H1 (cell line): ENCODE results near the gene OGFOD2. TPM values are rescaled to one million over a fixed set of nuclear protein-coding genes. Genes with fewer than 3 reads are reported as not detected.

Experiments used
- CTCF ChIA-PET: fragments of 300-600 bp; sonication (Branson Sonifier 250); formaldehyde crosslinking; loops from one replicate; lab custom pipeline; 2021; ENCODE audit not compliant: partially characterized antibody; lab: Charles Lee
- POLR2A ChIA-PET: fragments of 300-600 bp; sonication (Branson Sonifier 250); formaldehyde crosslinking; loops from one replicate; lab custom pipeline; 2021; ENCODE audit warnings: inconsistent platforms; ENCODE audit not compliant: partially characterized antibody; lab: Charles Lee
- DNase-seq, 2 experiments: peaks; one replicate each; pipeline versions ENCODE4 v3.0.0 to v3.0.0-alpha.2; 2010 to 2022; ENCODE audit warnings: low spot score in 2 of 2, low read depth in 1 of 2, mixed read lengths in 1 of 2
- FAIRE-seq: peaks from 2 replicates; lab custom pipeline; 2011; peaks lifted over from hg19 to GRCh38; lab: Jason Lieb, UNC
- H2AFZ ChIP-seq: 2 replicates; pipeline ENCODE4 v1.8.1; 2012; ENCODE audit warnings: low read length, inconsistent platforms
- H2AK5ac ChIP-seq: 2 replicates; pipeline ENCODE4 v1.6.1; 2013; ENCODE audit warnings: low read depth, low read length
- H2BK120ac ChIP-seq: replicated peaks from 2 replicates; pipeline ENCODE3; 2013; ENCODE audit warnings: low read depth, low read length, inconsistent platforms
- H2BK12ac ChIP-seq: 2 replicates; pipeline ENCODE4 v1.6.1; 2013; ENCODE audit warnings: low read depth, low read length
- H2BK15ac ChIP-seq: 2 replicates; pipeline ENCODE4 v1.6.1; 2013; ENCODE audit warnings: low read length
- H2BK20ac ChIP-seq: 2 replicates; pipeline ENCODE4 v1.6.1; 2013; ENCODE audit warnings: low read length
- H2BK5ac ChIP-seq: 2 replicates; pipeline ENCODE4 v1.6.1; 2013; ENCODE audit warnings: low read depth, low read length
- H3K14ac ChIP-seq: 2 replicates; pipeline ENCODE4 v1.6.1; 2013; ENCODE audit warnings: inconsistent platforms; ENCODE audit not compliant: insufficient read length
- H3K18ac ChIP-seq: 2 replicates; pipeline ENCODE4 v1.6.1; 2013; ENCODE audit warnings: low read length; ENCODE audit errors: extremely low read depth
- H3K23ac ChIP-seq: 2 replicates; pipeline ENCODE4 v1.6.1; 2013; ENCODE audit warnings: inconsistent platforms; ENCODE audit not compliant: insufficient read length
- H3K23me2 ChIP-seq: 2 replicates; pipeline ENCODE4 v1.6.1; 2013; ENCODE audit warnings: low read depth, low read length
- H3K27ac ChIP-seq: 2 replicates; pipeline ENCODE4 v1.6.1; 2011; ENCODE audit warnings: low read depth, low read length, inconsistent platforms
- H3K27me3 ChIP-seq, 4 experiments: replicated peaks in 1 of 4; 1 replicate in 1 of 4; 2 replicates in 3 of 4; pipeline versions ENCODE4 v1.6.1 to v1.8.1; 2011 to 2013; ENCODE audit warnings: low read length in 3 of 4, mild to moderate bottlenecking in 3 of 4, inconsistent platforms in 2 of 4, mixed read lengths in 2 of 4, moderate library complexity in 1 of 4; ENCODE audit not compliant: control insufficient read depth in 3 of 4, insufficient read depth in 3 of 4; ENCODE audit errors: extremely low read depth in 1 of 4
- H3K36me3 ChIP-seq, 4 experiments: 2 replicates each; pipeline versions ENCODE4 v1.6.1 to v1.8.1; 2011 to 2013; ENCODE audit warnings: mild to moderate bottlenecking in 4 of 4, low read length in 3 of 4, moderate library complexity in 2 of 4, control low read depth in 1 of 4, inconsistent platforms in 1 of 4; ENCODE audit not compliant: insufficient read depth in 4 of 4, control insufficient read depth in 2 of 4
- H3K4ac ChIP-seq: replicated peaks from 2 replicates; pipeline ENCODE3; 2013; ENCODE audit warnings: low read length, low read depth, mixed read lengths, inconsistent platforms; ENCODE audit not compliant: insufficient read length
- H3K4me1 ChIP-seq, 4 experiments: replicated peaks in 1 of 4; 1 replicate in 1 of 4; 2 replicates in 3 of 4; pipeline versions ENCODE4 v1.6.1 to v1.8.1; 2011 to 2013; ENCODE audit warnings: low read length in 3 of 4, inconsistent platforms in 2 of 4, mixed read lengths in 1 of 4; ENCODE audit not compliant: insufficient read depth in 4 of 4, control insufficient read depth in 3 of 4
- H3K4me2 ChIP-seq, 2 experiments: 2 replicates each; pipeline versions ENCODE4 v1.6.1 to v1.8.1; 2011 to 2013; ENCODE audit warnings: low read depth in 2 of 2, low read length in 2 of 2, control low read depth in 1 of 2, inconsistent platforms in 1 of 2, mild to moderate bottlenecking in 1 of 2; ENCODE audit not compliant: insufficient read depth in 1 of 2
- H3K4me3 ChIP-seq, 4 experiments: fragments of 200-600, 300-600 bp in 1 of 4; sonication (generic), shearing (Covaris generic), sonication (Bioruptor Twin) in 1 of 4; 2 replicates each; pipeline versions ENCODE4 v1.5.1 to v1.8.1; 2011 to 2016; ENCODE audit warnings: low read length in 4 of 4, low read depth in 3 of 4, control low read depth in 2 of 4, inconsistent platforms in 2 of 4, mild to moderate bottlenecking in 2 of 4, mixed read lengths in 1 of 4, moderate library complexity in 1 of 4; ENCODE audit not compliant: insufficient read depth in 2 of 4; ENCODE audit errors: extremely low read depth in 1 of 4
- H3K56ac ChIP-seq: replicated peaks from 2 replicates; pipeline ENCODE3; 2013; ENCODE audit warnings: low read depth, mild to moderate bottlenecking, mixed read lengths, low read length, inconsistent platforms; ENCODE audit not compliant: insufficient read length
- H3K79me1 ChIP-seq: 2 replicates; pipeline ENCODE4 v1.6.1; 2013; ENCODE audit warnings: low read depth, low read length, control low read depth
- H3K79me2 ChIP-seq, 2 experiments: 2 replicates each; pipeline versions ENCODE4 v1.6.1 to v1.8.1; 2012 to 2013; ENCODE audit warnings: low read length in 2 of 2, mild to moderate bottlenecking in 2 of 2, inconsistent platforms in 1 of 2; ENCODE audit not compliant: insufficient read depth in 2 of 2, control insufficient read depth in 1 of 2
- H3K9ac ChIP-seq, 4 experiments: replicated peaks in 1 of 4; 1 replicate in 1 of 4; 2 replicates in 3 of 4; pipeline versions ENCODE4 v1.6.1 to v1.8.1; 2011 to 2013; ENCODE audit warnings: low read depth in 3 of 4, low read length in 3 of 4, control low read depth in 2 of 4, mild to moderate bottlenecking in 2 of 4, moderate library complexity in 2 of 4, inconsistent platforms in 1 of 4; ENCODE audit errors: extremely low read depth in 1 of 4
- H3K9me3 ChIP-seq, 2 experiments: 2 replicates each; pipeline versions ENCODE4 v1.6.1 to v1.8.1; 2012 to 2013; ENCODE audit warnings: mild to moderate bottlenecking in 2 of 2, moderate library complexity in 2 of 2, control low read depth in 1 of 2, inconsistent platforms in 1 of 2, low read depth in 1 of 2, low read length in 1 of 2, mixed read lengths in 1 of 2; ENCODE audit not compliant: insufficient read depth in 2 of 2
- H4K20me1 ChIP-seq, 2 experiments: replicated peaks in 1 of 2; 2 replicates each; pipeline versions ENCODE3 to v1.8.1; 2011 to 2013; ENCODE audit warnings: inconsistent platforms in 2 of 2, low read length in 2 of 2, mild to moderate bottlenecking in 1 of 2; ENCODE audit not compliant: insufficient read depth in 2 of 2, control insufficient read depth in 1 of 2
- H4K5ac ChIP-seq: 2 replicates; pipeline ENCODE4 v1.6.1; 2013; ENCODE audit warnings: low read length, low read depth, mixed read lengths, inconsistent platforms; ENCODE audit not compliant: insufficient read length
- H4K8ac ChIP-seq: 2 replicates; pipeline ENCODE4 v1.8.0; 2013; ENCODE audit warnings: mild to moderate bottlenecking, moderate library complexity, low read length, inconsistent platforms; ENCODE audit not compliant: insufficient read depth; ENCODE audit errors: extremely low read depth
- H4K91ac ChIP-seq: replicated peaks from 2 replicates; pipeline ENCODE3; 2013; ENCODE audit warnings: low read length, mixed read lengths, inconsistent platforms; ENCODE audit not compliant: insufficient read length
- RAD21 ChIP-seq, 2 experiments: IDR thresholded peaks in 1 of 2; conservative IDR thresholded peaks in 1 of 2; 2 replicates each; pipeline ENCODE4 v1.6.1; 2011; ENCODE audit warnings: low read depth in 2 of 2, low read length in 2 of 2, improper control_type of control experiment in 1 of 2, inconsistent platforms in 1 of 2, mild to moderate bottlenecking in 1 of 2, moderate library complexity in 1 of 2
- RFX5 ChIP-seq: IDR thresholded peaks from 2 replicates; pipeline ENCODE4 v1.6.1; 2011; ENCODE audit warnings: low read depth, low read length, improper control_type of control experiment, borderline replicate concordance
- SIN3A ChIP-seq, 2 experiments: IDR thresholded peaks in 1 of 2; conservative IDR thresholded peaks in 1 of 2; 2 replicates each; pipeline ENCODE4 v1.6.1; 2011 to 2012; ENCODE audit warnings: low read length in 2 of 2, improper control_type of control experiment in 1 of 2, low read depth in 1 of 2, mild to moderate bottlenecking in 1 of 2
- TCF12 ChIP-seq: IDR thresholded peaks from 2 replicates; pipeline ENCODE4 v1.6.1; 2011; ENCODE audit warnings: low read depth, mild to moderate bottlenecking, low read length
- WGBS, 2 experiments: shearing (Covaris generic) in 1 of 2; methylation state at CpG; one replicate each; pipeline versions ENCODE4 v1.1.6 to v1.1.7; 2013 to 2015; ENCODE audit warnings: low lambda C conversion rate in 2 of 2, mixed read lengths in 2 of 2, inconsistent platforms in 1 of 2, low coverage in 1 of 2, missing lambda C conversion rate in 1 of 2; ENCODE audit not compliant: insufficient replicate concordance in 2 of 2, insufficient coverage in 1 of 2, insufficient read length in 1 of 2; ENCODE audit errors: extremely low coverage in 1 of 2, missing lambda C conversion rate in 1 of 2; 5-methylcytosine and 5-hydroxymethylcytosine counted together
- polyA plus RNA-seq, 7 experiments: library from polyadenylated mRNA; depleted of rRNA in 3 of 7; stranded (reverse) in 5 of 7; unstranded in 2 of 7; fragments of >200 nt in 5 of 7; fragments of 200-250 nt in 2 of 7; gene quantifications; 1 replicate in 5 of 7; 2 replicates in 1 of 7; 4 replicates in 1 of 7; pipeline versions ENCODE4 v1.2.1 to v1.2.3, GENCODE V29; 2011 to 2013; ENCODE audit warnings: missing spikeins in 2 of 7, mixed read lengths in 2 of 7
- total RNA-seq: library from RNA; stranded (reverse); fragmentation: NEBNext Ultra II Directional; extraction: Animal tissue kit (Norgen Biotek cat#: 25700); gene quantifications from 2 replicates; pipeline ENCODE4 v1.2.1, GENCODE V29; 2021

OGFOD2 gene
- total and polyA plus RNA-seq, 2 of the 8 experiments (the other 6 are each of a cell fraction or from before 2014, with no cell fraction given): 17.3 to 20.3 TPM

DNA sequence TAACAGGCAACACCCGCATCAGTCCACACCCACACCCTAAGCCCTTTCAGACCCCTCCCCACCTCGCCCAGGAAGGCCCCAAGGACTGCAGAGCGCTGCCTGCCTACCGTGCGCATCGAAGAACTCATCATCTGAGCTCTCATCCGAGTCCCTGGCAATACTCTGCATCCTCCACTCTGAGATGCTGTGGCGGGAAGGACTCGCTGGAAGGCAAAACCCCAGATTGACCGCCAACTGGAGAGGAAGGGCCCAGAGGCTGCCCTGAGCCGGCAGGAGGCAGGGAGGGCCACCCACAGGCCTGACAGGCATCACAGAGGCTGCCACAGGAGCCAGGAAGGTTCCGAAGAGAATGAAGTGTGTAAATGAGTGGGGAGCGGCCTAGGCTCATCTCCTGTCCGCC lies 29.2 kb downstream of the OGFOD2 start:
- FAIRE-seq (no peak), DNase-seq (no peak)
- no peak overlapping the region for H2AFZ ChIP-seq
- no peak overlapping the region for H3K4me3 ChIP-seq
- TF ChIP-seq SIN3A (conservative IDR thresholded peaks at IDR 0.05 in 1 of 2, IDR thresholded peaks at IDR 0.05 in 1 of 2; ENCODE audit: low read depth in 1 of 2, low read length in 2 of 2) (no peak), TCF12 (no peak), RFX5 (no peak), RAD21 (IDR thresholded peaks at IDR 0.05 in 1 of 2, conservative IDR thresholded peaks at IDR 0.05 in 1 of 2; ENCODE audit: low read depth in 2 of 2, low read length in 2 of 2) (no peak)
- H2BK20ac ChIP-seq: no peak overlapping the region
- no peak overlapping the region for H2BK12ac ChIP-seq
- H3K79me1 ChIP-seq: no peaks in the 10 kb centered on the region
- H4K5ac ChIP-seq: no peak overlapping the region
- H3K4me1 ChIP-seq: no peaks in the 10 kb centered on the region
- no peaks in the 10 kb centered on the region for H3K36me3 ChIP-seq
- H3K56ac ChIP-seq: no peak overlapping the region
- WGBS, 2 experiments: 94% methylated on average over 14 of the region's 14 CpGs; no CpG with 5 or more reads in 1 of the 2 experiments
- H2AK5ac ChIP-seq: no peak overlapping the region
- H4K8ac ChIP-seq: no peak overlapping the region
- no peak overlapping the region for H3K27ac ChIP-seq
- H3K23ac ChIP-seq: no peak overlapping the region
- no peaks in the 10 kb centered on the region for H3K79me2 ChIP-seq
- no peak overlapping the region for H3K18ac ChIP-seq
- H4K20me1 ChIP-seq: peaks cover 0 to 3% of the 10 kb centered on the region in 2 experiments
- no peak overlapping the region for H3K4ac ChIP-seq
- H3K9me3 ChIP-seq: no peaks in the 10 kb centered on the region
- no peak overlapping the region for H2BK120ac ChIP-seq
- H2BK5ac ChIP-seq: no peak overlapping the region
- no peak overlapping the region for H3K14ac ChIP-seq
- H3K4me2 ChIP-seq: no peak overlapping the region
- ChIA-PET CTCF (no interaction called here), POLR2A (no interaction called here)
- no peak overlapping the region; a peak in 1 of 7 replicates for H3K9ac ChIP-seq
- no peak overlapping the region for H4K91ac ChIP-seq
- H3K23me2 ChIP-seq: no peaks in the 10 kb centered on the region
- H3K27me3 ChIP-seq: no peaks in the 10 kb centered on the region
- H2BK15ac ChIP-seq: no peak overlapping the region
